ENCODE measurements around the gene ADAP1.

The ADAP1 gene

GRCh38 chr7:976901-977325 lies 22.4 kb upstream of the ADAP1 start:
- TF ChIP-seq CTCF (IDR thresholded peaks at IDR 0.05; ENCODE audit: control insufficient read depth, extremely low read depth, insufficient read depth) = no peak
- DNase-seq (ENCODE audit: low read depth) = no peak
- no peak overlapping the region for H3K4me3 ChIP-seq (ENCODE audit: low read depth, low read length)

DNA sequence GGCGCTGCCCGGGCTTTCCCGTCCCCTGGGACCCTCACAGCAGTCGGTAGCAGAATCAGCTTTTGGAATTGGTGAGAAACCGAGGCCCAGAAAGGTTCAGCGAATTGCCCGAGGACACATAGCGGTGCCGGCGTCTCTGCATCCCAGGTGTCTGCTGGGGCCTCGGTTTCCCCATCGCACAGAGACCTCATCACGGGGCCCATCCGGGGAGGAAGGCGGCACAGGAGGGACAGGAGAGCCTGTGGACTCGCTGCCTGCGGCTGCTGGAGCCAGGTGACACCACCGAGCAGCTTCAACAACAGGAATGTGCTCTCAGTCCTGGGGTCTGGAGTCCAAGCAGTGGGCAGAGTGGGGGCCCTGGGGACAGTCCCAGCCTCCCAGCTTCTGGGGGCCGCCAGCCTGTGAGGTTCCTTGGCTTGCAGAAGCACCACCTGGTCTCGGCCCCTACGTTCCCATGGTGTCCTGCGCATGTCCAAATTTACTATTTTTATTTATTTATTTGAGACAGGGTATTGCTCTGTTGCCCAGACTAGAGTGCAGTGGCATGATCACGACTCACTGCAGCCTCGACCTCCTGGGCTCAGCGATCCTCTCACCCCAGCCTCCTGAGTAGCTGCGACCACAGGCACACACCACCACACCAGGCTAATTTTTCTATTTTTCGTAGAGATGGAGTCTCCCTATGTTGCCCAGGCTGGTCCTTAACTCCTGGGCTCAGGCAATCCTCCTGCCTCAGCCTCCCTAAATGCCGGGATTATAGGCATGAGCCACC lies 21.4 kb upstream of the ADAP1 start:
- DNase-seq (ENCODE audit: low read depth) = no peak
- no peak for TF ChIP-seq CTCF (IDR thresholded peaks at IDR 0.05; ENCODE audit: control insufficient read depth, extremely low read depth, insufficient read depth)
- H3K4me3 ChIP-seq (ENCODE audit: low read depth, low read length) = peak overlapping the region; percentile 94

DNA sequence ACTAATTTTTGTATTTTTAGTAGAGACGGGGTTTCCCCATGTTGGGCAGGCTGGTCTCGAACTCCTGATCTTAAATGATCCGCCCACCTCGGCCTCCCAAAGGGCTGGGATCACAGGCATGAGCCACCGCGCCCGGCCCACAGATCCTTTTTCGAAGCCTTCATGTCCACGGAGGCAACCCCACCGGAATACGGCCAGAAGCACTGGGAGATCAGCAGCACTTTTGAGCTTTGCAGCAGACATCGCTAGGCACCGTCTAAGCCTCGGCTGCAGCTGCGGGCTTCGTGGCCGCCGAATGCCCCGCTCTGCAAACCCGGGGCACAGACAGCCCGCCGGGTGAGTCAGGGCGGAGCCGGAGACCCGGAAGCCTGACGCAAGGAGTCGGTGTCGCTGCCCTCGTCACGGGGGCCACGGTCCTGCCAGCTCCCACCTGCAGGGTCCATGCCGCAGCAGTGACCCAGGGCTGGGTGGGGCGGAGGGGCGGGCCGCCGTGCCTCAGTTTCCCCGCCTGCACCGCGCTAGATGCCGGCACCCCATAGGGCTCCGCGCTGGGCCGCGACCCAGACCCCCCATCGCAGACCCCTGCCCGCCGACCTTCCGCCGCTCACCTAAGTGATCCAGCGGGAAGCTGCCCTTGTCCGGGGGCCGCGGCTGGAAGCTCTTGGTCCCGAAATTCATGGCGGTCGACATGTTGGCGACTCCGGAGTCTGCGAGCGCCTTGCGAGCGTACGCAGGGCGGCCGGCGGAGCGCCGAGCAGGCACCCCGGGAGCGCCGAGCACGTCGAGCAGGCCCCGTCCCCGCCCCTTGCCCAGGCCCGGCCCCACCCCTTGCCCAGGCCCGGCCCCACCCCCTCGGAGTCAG lies 20.6 kb upstream of the ADAP1 start, which contains the start of gene COX19:
Gene COX19 (minus strand): TSS at position 730 of the 862 bp plus-strand sequence. CDS start 40 bp downstream, at position 690.
- H3K4me3 ChIP-seq (ENCODE audit: low read depth, low read length) = peak within 1 kb of the TSS; percentile 94
- DNase-seq (ENCODE audit: low read depth) = peak; percentile 60
- no peak for TF ChIP-seq CTCF (IDR thresholded peaks at IDR 0.05; ENCODE audit: control insufficient read depth, extremely low read depth, insufficient read depth)

DNA sequence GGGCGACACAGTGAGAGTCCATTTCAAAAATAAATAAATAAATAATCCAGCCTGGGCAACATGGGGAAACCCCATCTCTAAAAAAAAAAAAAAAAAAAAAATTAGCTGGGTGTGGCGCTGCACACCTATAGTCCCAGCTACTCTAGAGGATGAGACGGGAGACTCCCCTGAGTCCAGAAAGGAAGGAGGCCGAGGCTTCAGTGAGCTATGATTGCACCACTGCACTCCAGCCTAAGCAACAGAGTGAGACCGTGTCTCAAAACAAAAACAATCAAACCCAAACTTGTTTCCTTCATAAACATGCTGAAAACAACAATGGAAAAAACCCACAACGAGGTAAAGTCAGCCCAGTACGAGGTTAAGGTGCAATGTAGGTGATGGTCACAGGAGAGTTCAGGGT lies 19.7 kb upstream of the ADAP1 start:
- no peak for DNase-seq (ENCODE audit: low read depth)
- TF ChIP-seq CTCF (IDR thresholded peaks at IDR 0.05; ENCODE audit: control insufficient read depth, extremely low read depth, insufficient read depth) = no peak
- H3K4me3 ChIP-seq (ENCODE audit: low read depth, low read length) = peak overlapping the region; percentile 94

- no peak for TF ChIP-seq CTCF (IDR thresholded peaks at IDR 0.05; ENCODE audit: control insufficient read depth, extremely low read depth, insufficient read depth)
- no peak overlapping the region for H3K4me3 ChIP-seq (ENCODE audit: low read depth, low read length)
- DNase-seq (ENCODE audit: low read depth) = no peak
Measured at GRCh38 chr7:973312-973711, 18.8 kb upstream of the ADAP1 start.

DNA sequence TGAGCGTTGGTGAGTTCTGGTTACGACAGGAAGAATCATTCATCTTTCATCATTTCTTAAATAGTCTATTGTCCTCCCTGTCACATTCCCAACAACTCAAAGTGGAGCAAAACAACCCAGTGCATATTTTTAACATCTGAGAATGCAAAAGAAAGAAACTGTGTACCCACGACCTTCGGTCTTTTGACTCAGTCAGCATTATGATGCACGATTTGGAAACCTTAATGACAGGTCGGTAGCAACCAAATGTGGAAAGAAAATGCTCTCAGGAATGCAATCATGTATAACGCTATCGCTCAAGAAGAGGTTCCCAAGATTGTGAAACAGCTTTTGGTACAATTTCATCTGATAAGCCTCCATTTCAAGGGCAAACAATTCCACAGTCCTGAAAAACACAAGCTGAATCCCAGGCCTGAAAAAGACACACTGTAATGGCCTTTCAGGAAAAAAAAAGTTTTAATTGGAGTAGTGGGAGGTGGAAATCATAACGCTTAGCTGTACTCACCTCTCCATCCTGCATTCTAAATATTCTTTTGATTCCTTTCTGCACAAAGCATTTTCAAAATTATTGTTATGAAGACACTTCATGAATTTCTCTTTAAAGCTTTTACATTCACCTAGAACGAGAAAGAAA lies 18.3 kb upstream of the ADAP1 start:
- no peak for TF ChIP-seq CTCF (IDR thresholded peaks at IDR 0.05; ENCODE audit: control insufficient read depth, extremely low read depth, insufficient read depth)
- H3K4me3 ChIP-seq (ENCODE audit: low read depth, low read length) = no peak overlapping the region
- no peak for DNase-seq (ENCODE audit: low read depth)
